Measurements from ENCODE around the gene CCL26. TPM values are rescaled to one million over a fixed set of nuclear protein-coding genes. Genes with fewer than 3 reads are reported as not detected.
A peak's percentile ranks its signal among the peaks of the same experiment; 100 is the strongest.

CCL26 gene
- total and polyA plus RNA-seq, 9 of the 15 experiments (the other 6 are each of a cell fraction or from before 2014, with no cell fraction given): 2.3 to 26.8 (median 8.4) TPM

GRCh38 chr7:75738604-75738974 lies 33.4 kb downstream of the CCL26 start, which contains the start of gene HIP1 (continued):
- TF ChIP-seq AFF1 (IDR thresholded peaks at IDR 0.05; ENCODE audit: low read depth in 1 of 2, partially characterized antibody in 2 of 2) (no peak), CHD4 (IDR thresholded peaks at IDR 0.05; ENCODE audit: insufficient read depth, insufficient replicate concordance, low read depth, low read length, poor library complexity, severe bottlenecking) (no peak), NFE2 (IDR thresholded peaks at IDR 0.05; ENCODE audit: low read depth) (no peak), SAP30 (IDR thresholded peaks at IDR 0.05; ENCODE audit: borderline replicate concordance, insufficient read depth, low read depth, low read length, poor library complexity, severe bottlenecking) (peak; percentile 66), E2F4 (CRISPR knock-in tag; IDR thresholded peaks at IDR 0.05; ENCODE audit: low read depth) (no peak), GATA2 (CRISPR knock-in tag; IDR thresholded peaks at IDR 0.05) (no peak), RFX7 (CRISPR knock-in tag; IDR thresholded peaks at IDR 0.05) (no peak), BHLHE40 (IDR thresholded peaks at IDR 0.05; ENCODE audit: low read length) (no peak), ZNF586 (CRISPR knock-in tag; conservative IDR thresholded peaks at IDR 0.05) (no peak), ZNF311 (CRISPR knock-in tag; IDR thresholded peaks at IDR 0.05) (no peak), EHMT2 (IDR thresholded peaks at IDR 0.05) (no peak), RFX1 (IDR thresholded peaks at IDR 0.05) (no peak), POLR2A (conservative IDR thresholded peaks at IDR 0.05) (no peak), PTBP1 (IDR thresholded peaks at IDR 0.05; ENCODE audit: low read depth, low read length) (no peak), OTX1 (CRISPR knock-in tag; IDR thresholded peaks at IDR 0.05) (no peak), POU5F1 (IDR thresholded peaks at IDR 0.05; ENCODE audit: borderline replicate concordance, low read depth, low read length, partially characterized antibody) (no peak), THRAP3 (IDR thresholded peaks at IDR 0.05; ENCODE audit: borderline replicate concordance) (no peak), SNRNP70 (optimal IDR thresholded peaks at IDR 0.05; ENCODE audit: low read depth, low read length) (no peak), ZBTB17 (CRISPR knock-in tag; IDR thresholded peaks at IDR 0.05) (no peak; the same call in 1 of the 2 replicates), SP2 (IDR thresholded peaks at IDR 0.05; ENCODE audit: extremely low read depth, low read depth, low read length, poor library complexity, severe bottlenecking) (no peak), BCOR (IDR thresholded peaks at IDR 0.05) (no peak), ZNF766 (CRISPR knock-in tag; conservative IDR thresholded peaks at IDR 0.05) (no peak), TARDBP (IDR thresholded peaks at IDR 0.05) (no peak), SMAD3 (CRISPR knock-in tag; conservative IDR thresholded peaks at IDR 0.05) (no peak), MLLT1 (IDR thresholded peaks at IDR 0.05) (peak in 1 of 2 experiments; percentile 79; a peak in 2 of 4 replicates), SRSF9 (IDR thresholded peaks at IDR 0.05; ENCODE audit: borderline replicate concordance, low read depth, low read length) (no peak)
